Fibroblast of lung (primary cell): ENCODE measurements around the gene PLSCR1. TPM values are rescaled to one million over a fixed set of nuclear protein-coding genes. Genes with fewer than 3 reads are reported as not detected.

Source experiments
- DNase-seq, 2 donors: peaks; one replicate each; pipeline versions ENCODE4 v3.0.0 to v3.0.0-alpha.2; 2010; ENCODE audit warnings: low read depth in 2 of 2
- H2AFZ ChIP-seq: 2 replicates; pipeline ENCODE4 v1.5.1; 2012; ENCODE audit warnings: low read length, control low read depth, inconsistent platforms
- H3K27ac ChIP-seq: 2 replicates; pipeline ENCODE4 v1.5.1; 2011; ENCODE audit warnings: low read length, control low read depth; ENCODE audit not compliant: insufficient read depth
- H3K27me3 ChIP-seq: 2 replicates; pipeline ENCODE4 v1.5.1; 2011; ENCODE audit warnings: mild to moderate bottlenecking, low read length; ENCODE audit not compliant: control insufficient read depth, insufficient read depth
- H3K36me3 ChIP-seq: 2 replicates; pipeline ENCODE4 v1.5.1; 2011; ENCODE audit warnings: low read length; ENCODE audit not compliant: control insufficient read depth, insufficient read depth
- H3K4me1 ChIP-seq: 2 replicates; pipeline ENCODE4 v1.5.1; 2011; ENCODE audit warnings: low read length; ENCODE audit not compliant: control insufficient read depth, insufficient read depth; ENCODE audit errors: extremely low read depth
- H3K4me2 ChIP-seq: 2 replicates; pipeline ENCODE4 v1.5.1; 2011; ENCODE audit warnings: low read length, control low read depth; ENCODE audit not compliant: insufficient read depth; ENCODE audit errors: extremely low read depth
- H3K4me3 ChIP-seq, 4 experiments: fragments of 200-600 bp in 1 of 4; sonication (generic) in 1 of 4; replicated peaks in 1 of 4; 2 replicates each; pipeline ENCODE4 v1.5.1; 2011 to 2016; ENCODE audit warnings: low read length in 4 of 4, low read depth in 3 of 4, mild to moderate bottlenecking in 3 of 4, control low read depth in 2 of 4, inconsistent platforms in 1 of 4, mixed read lengths in 1 of 4; ENCODE audit not compliant: insufficient read depth in 1 of 4; ENCODE audit errors: control extremely low read depth in 1 of 4
- H3K79me2 ChIP-seq: 2 replicates; pipeline ENCODE4 v1.5.1; 2012; ENCODE audit warnings: mild to moderate bottlenecking, low read length, inconsistent platforms; ENCODE audit not compliant: control insufficient read depth, insufficient read depth
- H3K9ac ChIP-seq: 2 replicates; pipeline ENCODE4 v1.5.1; 2011; ENCODE audit warnings: mild to moderate bottlenecking, low read length, control low read depth; ENCODE audit not compliant: insufficient read depth
- H3K9me3 ChIP-seq: 2 replicates; pipeline ENCODE4 v1.5.1; 2012; ENCODE audit warnings: low read depth, low read length; ENCODE audit not compliant: control insufficient read depth, insufficient read depth
- H4K20me1 ChIP-seq: 2 replicates; pipeline ENCODE4 v1.5.1; 2011; ENCODE audit warnings: low read length; ENCODE audit not compliant: control insufficient read depth, insufficient read depth; ENCODE audit errors: extremely low read depth
- CTCF ChIP-seq, 2 donors: IDR thresholded peaks in 1 of 2; conservative IDR thresholded peaks in 1 of 2; 1 replicate in 1 of 2; 2 replicates in 1 of 2; pipeline ENCODE4 v1.5.1; 2011 to 2012; ENCODE audit warnings: low read length in 2 of 2, control low read depth in 1 of 2, inconsistent platforms in 1 of 2, low read depth in 1 of 2, mild to moderate bottlenecking in 1 of 2
- EZH2 ChIP-seq: IDR thresholded peaks from 2 replicates; pipeline ENCODE4 v1.5.1; 2012; ENCODE audit warnings: low read length, control low read depth, mild to moderate bottlenecking; ENCODE audit errors: missing control alignments
- polyA plus RNA-seq, 2 donors: library from polyadenylated mRNA; depleted of rRNA in 1 of 2; stranded (reverse) in 1 of 2; unstranded in 1 of 2; fragments of >200 nt; gene quantifications; 2 replicates each; pipeline ENCODE4 v1.2.1, GENCODE V29; 2011 to 2012; ENCODE audit warnings: missing spikeins in 1 of 2
- total RNA-seq: library from RNA; depleted of rRNA; stranded (reverse); fragments of >200 nt; gene quantifications from 2 replicates; pipeline ENCODE4 v1.2.1, GENCODE V29; 2014

Gene PLSCR1
- total and polyA plus RNA-seq, 2 donors (not counting 1 experiment from before 2014, with no cell fraction given) = 36.8 to 73.3 TPM

GRCh38 chr3:146581080-146581601 is 36.7 kb upstream of the PLSCR1 start:
- H3K4me3 ChIP-seq = no peak overlapping the region
- H3K27ac ChIP-seq = no peak overlapping the region
- no peaks in the 10 kb centered on the region for H3K36me3 ChIP-seq
- H3K4me1 ChIP-seq = no peaks in the 10 kb centered on the region
- no peak overlapping the region for H3K9ac ChIP-seq
- no peaks in the 10 kb centered on the region for H4K20me1 ChIP-seq
- no peak for DNase-seq
- H3K27me3 ChIP-seq = no peaks in the 10 kb centered on the region
- no peaks in the 10 kb centered on the region for H3K79me2 ChIP-seq
- H3K9me3 ChIP-seq = no peaks in the 10 kb centered on the region
- H2AFZ ChIP-seq = no peak overlapping the region
- TF ChIP-seq EZH2 (no peak), CTCF (conservative IDR thresholded peaks at IDR 0.05 in 1 of 2, IDR thresholded peaks at IDR 0.05 in 1 of 2; ENCODE audit: low read depth in 1 of 2, low read length in 2 of 2) (no peak)
- H3K4me2 ChIP-seq = no peak overlapping the region

DNA sequence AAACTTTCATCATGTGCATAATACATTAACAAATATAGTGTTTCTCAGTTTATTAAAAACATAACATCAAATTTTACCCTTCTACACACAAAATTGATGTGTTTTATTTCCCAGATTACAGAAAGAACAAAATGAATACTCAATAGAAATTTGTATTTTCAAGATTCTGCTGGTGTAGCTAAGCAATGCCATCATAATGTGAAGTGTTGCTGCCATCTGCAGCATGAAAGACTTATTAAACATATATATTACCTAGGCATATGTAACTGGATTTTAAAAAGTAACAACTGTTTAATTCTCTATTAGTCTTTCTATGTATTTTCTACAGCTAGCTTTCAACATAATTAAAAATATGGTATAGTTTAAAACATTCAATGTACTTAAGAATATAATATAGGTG is 33.3 kb upstream of the PLSCR1 start:
- H2AFZ ChIP-seq = no peak overlapping the region
- TF ChIP-seq CTCF (conservative IDR thresholded peaks at IDR 0.05 in 1 of 2, IDR thresholded peaks at IDR 0.05 in 1 of 2; ENCODE audit: low read depth in 1 of 2, low read length in 2 of 2) = peak; percentile 33 to 46
- TF ChIP-seq EZH2 = no peak
- H3K4me1 ChIP-seq = no peaks in the 10 kb centered on the region
- no peaks in the 10 kb centered on the region for H4K20me1 ChIP-seq
- no peak overlapping the region for H3K9ac ChIP-seq
- no peaks in the 10 kb centered on the region for H3K79me2 ChIP-seq
- H3K27ac ChIP-seq = no peak overlapping the region
- H3K27me3 ChIP-seq = no peaks in the 10 kb centered on the region
- H3K9me3 ChIP-seq = no peaks in the 10 kb centered on the region
- DNase-seq = peak; percentile 50 to 86
- no peak overlapping the region for H3K4me2 ChIP-seq
- no peak overlapping the region for H3K4me3 ChIP-seq
- H3K36me3 ChIP-seq = no peaks in the 10 kb centered on the region

- H3K4me3 ChIP-seq = no peak overlapping the region
- no peaks in the 10 kb centered on the region for H4K20me1 ChIP-seq
- no peak for DNase-seq
- no peak overlapping the region for H3K27ac ChIP-seq
- no peak overlapping the region for H2AFZ ChIP-seq
- no peaks in the 10 kb centered on the region for H3K27me3 ChIP-seq
- TF ChIP-seq EZH2 (no peak), CTCF (conservative IDR thresholded peaks at IDR 0.05 in 1 of 2, IDR thresholded peaks at IDR 0.05 in 1 of 2; ENCODE audit: low read depth in 1 of 2, low read length in 2 of 2) (no peak)
- no peak overlapping the region for H3K4me2 ChIP-seq
- H3K36me3 ChIP-seq = no peaks in the 10 kb centered on the region
- H3K9ac ChIP-seq = no peak overlapping the region
- no peaks in the 10 kb centered on the region for H3K9me3 ChIP-seq
- H3K4me1 ChIP-seq = no peaks in the 10 kb centered on the region
- no peaks in the 10 kb centered on the region for H3K79me2 ChIP-seq
Observed at GRCh38 chr3:146575636-146576035, 31.2 kb upstream of the PLSCR1 start.
